Endodermal cell (in vitro differentiated cells): ENCODE data around the gene HACE1. TPM values are rescaled to one million over a fixed set of nuclear protein-coding genes. Genes with fewer than 3 reads are reported as not detected.

Experiments used
- DNase-seq: peaks from one replicate; pipeline ENCODE4 v3.0.0-alpha.2; 2017
- H3K27ac ChIP-seq: 2 replicates; pipeline ENCODE4 v1.5.1; 2013; ENCODE audit warnings: mild to moderate bottlenecking, low read depth, low read length, moderate library complexity
- H3K27me3 ChIP-seq: 2 replicates; pipeline ENCODE4 v1.6.1; 2013; ENCODE audit warnings: mild to moderate bottlenecking, low read length, moderate library complexity; ENCODE audit not compliant: insufficient read depth, control insufficient read depth, poor library complexity, severe bottlenecking
- H3K36me3 ChIP-seq: 2 replicates; pipeline ENCODE4 v1.7.0; 2013; ENCODE audit warnings: mild to moderate bottlenecking, low read length, moderate library complexity; ENCODE audit not compliant: control insufficient read depth, insufficient read depth
- H3K4me1 ChIP-seq: one replicate; pipeline ENCODE4 v1.7.0; 2013; ENCODE audit warnings: low read length; ENCODE audit not compliant: control insufficient read depth, insufficient read depth
- H3K4me3 ChIP-seq: 2 replicates; pipeline ENCODE4 v1.5.1; 2013; ENCODE audit warnings: mild to moderate bottlenecking, low read length, moderate library complexity
- H3K9ac ChIP-seq: 2 replicates; pipeline ENCODE4 v1.6.1; 2013; ENCODE audit warnings: mild to moderate bottlenecking, low read length, moderate library complexity; ENCODE audit not compliant: poor library complexity, severe bottlenecking; ENCODE audit errors: extremely low read depth
- H3K9me3 ChIP-seq: 2 replicates; pipeline ENCODE4 v1.6.1; 2013; ENCODE audit warnings: mild to moderate bottlenecking, low read length, moderate library complexity; ENCODE audit not compliant: control insufficient read depth
- H3K27ac Mint-ChIP-seq: 2 replicates; pipeline ENCODE4 v1.8.0; 2020; ENCODE audit warnings: mixed read lengths
- H3K27me3 Mint-ChIP-seq: 2 replicates; pipeline ENCODE4 v1.8.0; 2021; ENCODE audit warnings: mild to moderate bottlenecking, mixed read lengths; ENCODE audit not compliant: insufficient read depth
- H3K36me3 Mint-ChIP-seq: 2 replicates; pipeline ENCODE4 v1.8.0; 2020; ENCODE audit warnings: low read depth, mixed read lengths
- H3K4me1 Mint-ChIP-seq: 2 replicates; pipeline ENCODE4 v1.8.0; 2020; ENCODE audit warnings: mixed read lengths
- H3K4me3 Mint-ChIP-seq: 2 replicates; pipeline ENCODE4 v1.8.0; 2020; ENCODE audit warnings: mild to moderate bottlenecking, moderate library complexity, mixed read lengths
- H3K9me3 Mint-ChIP-seq: 2 replicates; pipeline ENCODE4 v1.8.0; 2020; ENCODE audit warnings: mild to moderate bottlenecking, mixed read lengths
- CTCF ChIP-seq: fragments of 200-600 bp; sonication (generic); conservative IDR thresholded peaks from 2 replicates; pipeline ENCODE4 v1.5.0; 2021; ENCODE audit warnings: antibody characterized with exemption, mild to moderate bottlenecking
- WGBS, 2 experiments: methylation state at CpG; one replicate each; pipeline versions ENCODE4 v1.1.5 to v1.1.7; 2013; ENCODE audit warnings: missing lambda C conversion rate in 2 of 2, mixed read lengths in 1 of 2; ENCODE audit not compliant: insufficient coverage in 1 of 2, insufficient read length in 1 of 2; 5-methylcytosine and 5-hydroxymethylcytosine counted together
- total RNA-seq, 2 donors: library from RNA; stranded (reverse); fragmentation: NEBNext Ultra II Directional in 1 of 2; extraction: Animal tissue kit (Norgen Biotek cat#: 25700) in 1 of 2; gene quantifications; 2 replicates in 1 of 2; 3 replicates in 1 of 2; pipeline ENCODE4 v1.2.1, GENCODE V29; 2021

The HACE1 gene
- total RNA-seq, 2 donors from 2014 or later: 23.7 to 30.1 TPM

- 76 to 88% methylated on average over 1 to 2 of the region's 2 CpGs for WGBS, 2 experiments
- peaks cover 10% of the 10 kb centered on the region for H3K36me3 Mint-ChIP-seq
- H3K36me3 ChIP-seq: peaks cover 13% of the 10 kb centered on the region
- no peaks in the 10 kb centered on the region for H3K4me1 ChIP-seq
- peak; percentile 81 for TF ChIP-seq CTCF
- H3K4me1 Mint-ChIP-seq: no peaks in the 10 kb centered on the region
- DNase-seq: no peak
- no peaks in the 10 kb centered on the region for H3K9me3 ChIP-seq
- H3K4me3 ChIP-seq: no peak overlapping the region
- H3K9ac ChIP-seq: no peak overlapping the region
- no peaks in the 10 kb centered on the region for H3K9me3 Mint-ChIP-seq
- no peak overlapping the region for H3K27ac ChIP-seq
- H3K27me3 ChIP-seq: no peaks in the 10 kb centered on the region
- H3K4me3 Mint-ChIP-seq: no peak overlapping the region
- no peaks in the 10 kb centered on the region for H3K27me3 Mint-ChIP-seq
- H3K27ac Mint-ChIP-seq: no peak overlapping the region
These were observed 88.4 kb downstream of the HACE1 start for GRCh38 chr6:104771258-104771832.

- TF ChIP-seq CTCF: peak; percentile 15
- no peaks in the 10 kb centered on the region for H3K4me1 Mint-ChIP-seq
- peaks cover 27% of the 10 kb centered on the region for H3K36me3 Mint-ChIP-seq
- Histone ChIP-seq H3K9me3 (no peaks in the 10 kb centered on the region), H3K27ac (no peak overlapping the region), H3K36me3 (peaks cover 15% of the 10 kb centered on the region), H3K27me3 (no peaks in the 10 kb centered on the region), H3K4me1 (no peaks in the 10 kb centered on the region), H3K9ac (no peak overlapping the region), H3K4me3 (no peak overlapping the region)
- no peaks in the 10 kb centered on the region for H3K27me3 Mint-ChIP-seq
- H3K4me3 Mint-ChIP-seq: no peak overlapping the region
- no peak for DNase-seq
- WGBS, 2 experiments: 77% methylated on average over 1 of the region's 1 CpG; no CpG with 5 or more reads in 1 of the 2 experiments
- H3K27ac Mint-ChIP-seq: no peak overlapping the region
- no peaks in the 10 kb centered on the region for H3K9me3 Mint-ChIP-seq
These were observed 90.8 kb downstream of the HACE1 start for GRCh38 chr6:104768906-104769305.

- Mint-ChIP-seq H3K27ac (no peak overlapping the region), H3K9me3 (peaks cover 11% of the 10 kb centered on the region), H3K4me1 (no peaks in the 10 kb centered on the region), H3K36me3 (peaks cover 41% of the 10 kb centered on the region), H3K4me3 (no peak overlapping the region), H3K27me3 (no peaks in the 10 kb centered on the region)
- Histone ChIP-seq H3K9ac (no peak overlapping the region), H3K36me3 (peaks cover 15% of the 10 kb centered on the region), H3K4me3 (no peak overlapping the region), H3K27me3 (no peaks in the 10 kb centered on the region), H3K4me1 (no peaks in the 10 kb centered on the region), H3K27ac (no peak overlapping the region), H3K9me3 (no peaks in the 10 kb centered on the region)
- DNase-seq: no peak
- TF ChIP-seq CTCF: no peak
- 96 to 100% methylated on average over 3 to 4 of the region's 4 CpGs for WGBS, 2 experiments
These were observed 93.1 kb downstream of the HACE1 start for GRCh38 chr6:104766595-104766994.
